ENCODE data around the gene TPPP.
A peak's percentile ranks its signal among the peaks of the same experiment; 100 is the strongest.

The TPPP gene

GRCh38 chr5:619444-619843, 73.7 kb downstream of the TPPP start:
- no peak for DNase-seq
- in situ Hi-C loops (cut with MboI; ENCODE audit: low pct_unique_long_range_greater_than_20kb, low sequenced_read_pairs): no loop called here

GRCh38 chr5:618450-618849, 74.7 kb downstream of the TPPP start:
- DNase-seq: no peak
- in situ Hi-C loops (cut with MboI; ENCODE audit: low pct_unique_long_range_greater_than_20kb, low sequenced_read_pairs): no loop called here

GRCh38 chr5:617896-618295, 75.3 kb downstream of the TPPP start:
- no peak for DNase-seq
- in situ Hi-C loops (cut with MboI; ENCODE audit: low pct_unique_long_range_greater_than_20kb, low sequenced_read_pairs): no loop called here

- no peak for DNase-seq
- in situ Hi-C loops (cut with MboI; ENCODE audit: low pct_unique_long_range_greater_than_20kb, low sequenced_read_pairs): no loop called here
Measured at GRCh38 chr5:616484-617039, 76.6 kb downstream of the TPPP start.

GRCh38 chr5:612498-613424, 80.4 kb downstream of the TPPP start:
- in situ Hi-C loops (cut with MboI; ENCODE audit: low pct_unique_long_range_greater_than_20kb, low sequenced_read_pairs): no loop called here

GRCh38 chr5:611731-612486, 81.2 kb downstream of the TPPP start, which contains the start of gene CEP72:
Gene CEP72, plus strand, starts transcription at chr5:612340. Its CDS starts 22 bp downstream, at chr5:612362.
- in situ Hi-C loops (cut with MboI; ENCODE audit: low pct_unique_long_range_greater_than_20kb, low sequenced_read_pairs): no loop called here
- DNase-seq: peak; percentile 69

More at GRCh38 chr5:612498-613424, 80.4 kb downstream of the TPPP start:
- peak; percentile 39 for DNase-seq

GRCh38 chr5:610744-611730, 82.1 kb downstream of the TPPP start:
- peak; percentile 26 for DNase-seq
- in situ Hi-C loops (cut with MboI; ENCODE audit: low pct_unique_long_range_greater_than_20kb, low sequenced_read_pairs): no loop called here

GRCh38 chr5:610011-610743, 83.0 kb downstream of the TPPP start:
- in situ Hi-C loops (cut with MboI; ENCODE audit: low pct_unique_long_range_greater_than_20kb, low sequenced_read_pairs): no loop called here

More at GRCh38 chr5:610011-610743, 83.0 kb downstream of the TPPP start:
- no peak for DNase-seq

All from KBM-7 (cell line).